ENCODE measurements around the gene MPPED1.

The MPPED1 gene, protein sequence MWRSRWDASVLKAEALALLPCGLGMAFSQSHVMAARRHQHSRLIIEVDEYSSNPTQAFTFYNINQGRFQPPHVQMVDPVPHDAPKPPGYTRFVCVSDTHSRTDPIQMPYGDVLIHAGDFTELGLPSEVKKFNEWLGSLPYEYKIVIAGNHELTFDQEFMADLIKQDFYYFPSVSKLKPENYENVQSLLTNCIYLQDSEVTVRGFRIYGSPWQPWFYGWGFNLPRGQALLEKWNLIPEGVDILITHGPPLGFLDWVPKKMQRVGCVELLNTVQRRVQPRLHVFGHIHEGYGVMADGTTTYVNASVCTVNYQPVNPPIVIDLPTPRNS
- 0 to 0.10 (median 0) reads per million in 9 experiments for total RNA-seq

- DNase-seq (no peak), ATAC-seq (replicated peaks) (no peak)
- H3K4me3 Mint-ChIP-seq = no peak within 1 kb of the TSS
- H3K36me3 Mint-ChIP-seq (ENCODE audit: insufficient read depth) = no peaks in the 10 kb centered on the region
- H3K9me3 Mint-ChIP-seq = no peaks in the 10 kb centered on the region
- no peaks in the 10 kb centered on the region for H3K4me1 Mint-ChIP-seq (ENCODE audit: low read depth in 2 of 2)
- peaks cover 70 to 80% of the 10 kb centered on the region in 2 donors for H3K27me3 Mint-ChIP-seq
- H3K27ac Mint-ChIP-seq = no peak within 1 kb of the TSS
These were observed at the start of gene MPPED1 for GRCh38 chr22:43411869-43412807. MPPED1 (plus strand) TSS chr22:43412014; CDS start chr22:43424986, 12,972 bp downstream.

DNA sequence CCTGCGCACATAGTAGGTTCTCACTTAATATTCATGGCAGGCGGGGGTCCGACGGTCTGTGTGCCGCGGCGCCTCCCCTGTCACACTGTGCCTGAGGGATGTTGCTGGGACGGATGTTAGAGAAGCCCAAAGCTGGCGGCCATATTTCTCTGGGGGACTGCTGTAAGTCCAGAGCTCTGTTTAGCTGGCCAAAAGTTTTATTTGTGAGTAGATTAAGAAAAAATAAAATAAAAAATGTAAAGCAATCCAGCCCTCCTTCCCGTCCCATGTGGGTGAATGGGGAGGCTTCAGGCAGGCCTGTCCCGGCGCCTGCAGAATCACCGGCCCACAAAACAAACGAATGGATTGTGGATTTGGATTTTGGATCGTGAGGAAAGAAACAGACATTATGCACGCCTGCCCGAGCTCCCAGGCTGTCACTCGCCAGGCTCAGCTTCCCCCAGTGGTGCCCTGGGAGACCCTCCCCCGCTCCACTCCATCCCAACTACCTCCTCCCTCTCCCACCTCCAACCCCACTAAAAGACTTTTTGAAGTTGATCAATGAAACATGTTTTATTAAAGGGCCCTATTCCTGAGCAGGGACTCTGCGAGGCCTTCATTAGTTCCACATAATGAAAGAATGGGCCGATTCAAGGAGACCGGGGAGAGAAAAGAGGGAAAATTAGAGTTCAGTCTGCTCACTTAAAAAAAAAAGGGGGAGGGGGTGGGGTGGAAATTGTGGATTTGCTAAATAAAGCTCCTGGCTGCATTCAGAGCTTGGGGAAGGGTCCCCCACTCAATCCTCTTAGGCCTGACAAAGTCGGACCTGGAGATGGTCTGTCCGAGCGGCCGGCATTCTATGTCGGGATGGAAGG lies 48.3 kb upstream of the MPPED1 start:
- H3K27ac Mint-ChIP-seq = no peak overlapping the region
- DNase-seq (no peak), ATAC-seq (replicated peaks) (no peak)
- H3K9me3 Mint-ChIP-seq = no peaks in the 10 kb centered on the region
- H3K4me3 Mint-ChIP-seq = no peak overlapping the region
- H3K36me3 Mint-ChIP-seq (ENCODE audit: insufficient read depth) = no peaks in the 10 kb centered on the region
- peaks cover 19 to 62% of the 10 kb centered on the region in 2 donors for H3K27me3 Mint-ChIP-seq
- no peaks in the 10 kb centered on the region for H3K4me1 Mint-ChIP-seq (ENCODE audit: low read depth in 2 of 2)

- no peaks in the 10 kb centered on the region for H3K4me1 Mint-ChIP-seq (ENCODE audit: low read depth in 2 of 2)
- no peak for DNase-seq
- no peak overlapping the region for H3K4me3 Mint-ChIP-seq
- ATAC-seq (replicated peaks) = no peak
- H3K36me3 Mint-ChIP-seq (ENCODE audit: insufficient read depth) = no peaks in the 10 kb centered on the region
- no peaks in the 10 kb centered on the region for H3K9me3 Mint-ChIP-seq
- H3K27me3 Mint-ChIP-seq = peaks cover 20 to 62% of the 10 kb centered on the region in 2 donors
- no peak overlapping the region for H3K27ac Mint-ChIP-seq
These were observed 47.7 kb upstream of the MPPED1 start for GRCh38 chr22:43364169-43364435.

DNA sequence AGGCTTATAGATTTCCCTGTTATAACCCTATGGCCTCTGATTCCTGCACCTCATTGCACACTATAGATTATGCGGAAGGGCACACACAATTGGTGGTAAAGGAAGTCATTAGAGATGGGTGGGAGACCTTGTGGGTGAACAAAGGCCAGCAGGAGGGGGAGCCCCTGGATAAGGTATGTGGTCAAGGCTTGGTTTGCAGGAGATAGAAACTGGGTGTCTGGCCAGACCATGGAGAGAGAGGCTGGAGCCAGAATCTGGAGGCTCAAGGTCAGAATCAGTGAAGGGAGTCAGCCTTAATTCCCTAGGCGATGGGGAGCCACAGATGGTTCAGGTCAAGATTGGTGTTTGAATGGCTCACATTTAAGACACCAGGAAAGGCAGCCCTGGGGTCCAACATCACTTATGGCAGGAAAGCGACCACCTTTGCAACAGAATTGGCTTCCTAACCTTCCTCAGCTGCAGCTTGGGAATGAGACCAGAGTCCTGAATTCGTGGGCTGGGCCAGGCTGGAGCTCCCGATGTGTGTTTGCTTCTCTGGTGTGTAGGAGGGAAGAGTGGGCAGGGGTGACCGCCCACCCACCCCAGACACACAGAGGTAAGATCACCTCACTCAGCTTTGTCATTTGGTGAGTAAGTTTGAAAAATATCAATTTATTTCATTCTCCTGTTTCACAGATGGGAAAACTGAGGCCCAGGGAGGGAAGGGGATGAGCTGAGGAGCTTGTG lies 45.9 kb upstream of the MPPED1 start:
- H3K9me3 Mint-ChIP-seq = no peaks in the 10 kb centered on the region

DNA sequence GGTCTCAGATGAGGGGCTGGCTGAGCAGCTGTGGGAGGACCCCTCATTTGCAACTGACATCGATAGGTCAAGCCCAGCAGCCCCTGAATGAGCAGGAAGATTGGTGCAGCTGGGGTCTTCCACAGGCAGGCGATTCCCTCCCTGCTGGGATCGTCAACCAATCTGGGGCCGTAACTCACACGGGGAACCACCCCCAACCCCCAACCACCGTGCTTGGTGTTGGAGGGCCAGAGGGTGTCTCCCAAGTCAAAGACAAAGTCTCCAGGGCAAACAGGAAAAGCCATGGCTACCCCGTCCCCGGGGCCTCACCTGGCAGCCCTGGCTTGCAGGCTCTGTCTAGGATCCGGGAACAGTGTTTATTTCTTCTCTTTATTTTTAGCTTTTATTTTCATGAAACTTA lies 41.8 kb upstream of the MPPED1 start:
- Mint-ChIP-seq H3K36me3 (ENCODE audit: insufficient read depth) (peaks cover 3% of the 10 kb centered on the region), H3K4me1 (ENCODE audit: low read depth in 2 of 2) (no peaks in the 10 kb centered on the region), H3K4me3 (no peak overlapping the region), H3K27me3 (peaks cover 57 to 74% of the 10 kb centered on the region in 2 donors), H3K27ac (no peak overlapping the region), H3K9me3 (peaks cover 1 to 7% of the 10 kb centered on the region in 2 donors)
- ATAC-seq (replicated peaks) = no peak
- no peak for DNase-seq

More for the DNA sequence above, 45.9 kb upstream of the MPPED1 start:
- Mint-ChIP-seq H3K27ac (no peak overlapping the region), H3K27me3 (peaks cover 32 to 62% of the 10 kb centered on the region in 2 donors), H3K4me3 (no peak overlapping the region), H3K4me1 (ENCODE audit: low read depth in 2 of 2) (no peaks in the 10 kb centered on the region), H3K36me3 (ENCODE audit: insufficient read depth) (no peaks in the 10 kb centered on the region)
- ATAC-seq (replicated peaks) (no peak), DNase-seq (no peak)

DNA sequence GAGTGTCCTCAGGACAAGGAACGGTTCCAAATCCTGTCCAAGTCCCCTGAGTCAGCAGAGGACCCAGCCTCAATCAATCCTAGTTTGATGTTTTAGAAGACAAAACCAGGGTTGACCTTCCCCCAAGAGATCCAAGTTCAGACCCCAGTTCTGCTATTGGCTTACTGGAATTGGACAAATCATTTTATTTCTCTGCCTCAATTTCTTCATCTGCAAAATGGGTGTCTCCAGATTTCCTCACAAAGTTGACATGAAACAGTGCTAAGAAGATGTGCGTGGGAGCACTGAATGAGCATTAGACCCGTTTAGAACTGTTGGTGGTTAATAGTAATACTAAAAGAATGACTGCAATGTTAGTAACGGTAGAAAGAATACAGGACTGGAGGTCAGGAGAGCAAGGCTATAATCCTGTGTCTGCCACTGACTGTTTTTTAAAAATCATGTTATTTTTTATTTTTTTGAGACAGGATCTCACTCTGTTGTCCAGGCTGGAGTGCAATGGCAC lies 35.8 kb upstream of the MPPED1 start:
- Mint-ChIP-seq H3K27me3 (peaks cover 71 to 84% of the 10 kb centered on the region in 2 donors), H3K4me3 (no peak overlapping the region), H3K36me3 (ENCODE audit: insufficient read depth) (peaks cover 9% of the 10 kb centered on the region), H3K9me3 (peaks cover 3 to 7% of the 10 kb centered on the region in 2 donors), H3K4me1 (ENCODE audit: low read depth in 2 of 2) (peaks cover 21 to 26% of the 10 kb centered on the region in 2 donors), H3K27ac (no peak overlapping the region)
- DNase-seq (no peak), ATAC-seq (replicated peaks) (no peak)

DNA sequence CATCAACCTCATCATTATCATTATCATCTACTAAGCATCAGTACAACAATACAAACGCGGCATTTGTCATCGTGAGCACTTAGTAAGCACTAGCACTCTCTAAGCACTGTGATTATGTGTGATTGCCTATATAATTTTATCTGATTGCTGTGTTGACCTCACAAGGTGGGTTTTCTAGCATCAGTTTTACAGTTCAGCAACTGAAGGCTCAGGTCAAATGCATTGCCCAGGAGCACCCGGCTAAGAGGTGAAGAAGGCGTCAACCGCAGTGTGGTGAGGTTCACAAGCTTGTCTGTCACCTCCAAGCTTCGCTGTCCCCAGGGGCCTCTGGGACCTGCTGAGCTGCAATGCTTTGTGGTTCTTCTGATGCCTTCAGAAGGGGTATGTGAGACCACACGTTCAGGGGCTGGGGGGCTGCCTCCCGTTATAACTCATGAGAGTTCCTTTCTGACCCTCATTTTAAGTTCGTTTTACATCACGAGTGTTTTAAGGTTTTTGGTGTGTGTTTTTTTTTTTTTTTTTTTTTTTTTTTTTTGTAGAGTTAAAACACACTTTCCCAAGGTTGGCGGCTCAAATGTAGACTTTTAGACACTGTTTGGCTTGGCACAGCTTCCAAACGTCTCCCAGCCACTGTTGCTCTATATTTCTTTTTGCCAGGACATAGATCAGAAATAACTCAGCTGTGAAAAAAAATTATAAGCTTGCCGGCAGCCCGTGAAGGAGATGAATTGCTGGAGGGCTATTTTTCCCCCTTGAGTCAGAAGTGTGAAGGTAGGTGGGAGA lies 34.9 kb upstream of the MPPED1 start:
- DNase-seq = peak; percentile 67 to 75 (median 69)
- ATAC-seq (replicated peaks) = peak; percentile 90
- H3K9me3 Mint-ChIP-seq = peaks cover 3 to 7% of the 10 kb centered on the region in 2 donors
- H3K4me3 Mint-ChIP-seq = peak overlapping the region; percentile 18 to 71
- H3K27ac Mint-ChIP-seq = peak overlapping the region; percentile 0 to 73
- peaks cover 71 to 84% of the 10 kb centered on the region in 2 donors for H3K27me3 Mint-ChIP-seq
- H3K36me3 Mint-ChIP-seq (ENCODE audit: insufficient read depth) = peaks cover 10% of the 10 kb centered on the region
- peaks cover 26 to 28% of the 10 kb centered on the region in 2 donors for H3K4me1 Mint-ChIP-seq (ENCODE audit: low read depth in 2 of 2)

- H3K4me1 Mint-ChIP-seq (ENCODE audit: low read depth in 2 of 2) = peaks cover 26 to 31% of the 10 kb centered on the region in 2 donors
- ATAC-seq (replicated peaks) = no peak
- peak overlapping the region; percentile 18 to 71 for H3K4me3 Mint-ChIP-seq
- H3K27me3 Mint-ChIP-seq = peaks cover 73 to 84% of the 10 kb centered on the region in 2 donors
- peaks cover 10% of the 10 kb centered on the region for H3K36me3 Mint-ChIP-seq (ENCODE audit: insufficient read depth)
- H3K27ac Mint-ChIP-seq = peak overlapping the region; percentile 0 to 73
- peaks cover 3 to 7% of the 10 kb centered on the region in 2 donors for H3K9me3 Mint-ChIP-seq
- no peak for DNase-seq
These were observed 34.3 kb upstream of the MPPED1 start for GRCh38 chr22:43377548-43377895.

DNA sequence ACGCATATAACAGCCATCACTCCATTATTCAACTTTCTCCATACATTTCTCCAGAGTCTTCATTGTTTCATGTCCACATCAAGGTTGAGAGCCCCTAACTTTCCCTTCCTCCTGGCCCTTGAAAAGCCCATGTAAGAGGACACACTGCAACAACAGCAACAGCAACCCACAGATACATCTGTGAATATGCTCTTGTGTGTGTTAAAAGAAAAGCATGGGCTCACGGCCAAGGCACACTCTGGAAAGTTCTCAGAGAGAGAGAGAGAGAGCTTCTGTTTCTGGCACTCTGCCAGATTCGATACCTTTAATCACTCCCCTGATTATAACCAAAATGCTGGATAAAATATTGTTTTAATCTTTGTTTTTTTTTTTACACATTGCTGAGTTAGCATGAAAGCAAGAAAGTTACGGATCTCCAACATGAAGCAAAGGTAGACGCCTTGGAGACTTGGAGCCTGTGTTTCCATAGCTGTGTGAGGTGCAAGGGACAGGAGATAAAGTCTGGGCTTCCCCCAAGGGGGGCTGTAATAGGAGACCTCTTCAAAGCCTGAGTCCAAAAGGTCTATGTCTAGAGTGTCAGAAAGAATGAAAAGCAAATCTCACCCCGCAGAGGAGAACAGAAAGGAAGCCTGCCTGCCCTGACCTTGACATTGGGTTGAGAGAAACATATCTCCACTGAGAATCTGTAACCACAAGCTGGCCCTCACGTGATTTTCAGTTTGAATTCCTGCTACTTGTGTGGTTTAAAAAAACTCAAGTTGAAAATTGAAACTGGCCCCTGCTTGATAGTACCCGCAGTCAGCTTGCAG lies 33.7 kb upstream of the MPPED1 start:
- Mint-ChIP-seq H3K9me3 (peaks cover 3 to 7% of the 10 kb centered on the region in 2 donors), H3K4me3 (peak overlapping the region; percentile 18 to 71), H3K4me1 (ENCODE audit: low read depth in 2 of 2) (peaks cover 26 to 31% of the 10 kb centered on the region in 2 donors), H3K27ac (peak overlapping the region in 1 of 2 donors; percentile 1), H3K27me3 (peaks cover 73 to 84% of the 10 kb centered on the region in 2 donors), H3K36me3 (ENCODE audit: insufficient read depth) (peaks cover 9% of the 10 kb centered on the region)
- ATAC-seq (replicated peaks) = no peak
- DNase-seq = peak in 2 of 3 experiments; percentile 8 to 14

DNA sequence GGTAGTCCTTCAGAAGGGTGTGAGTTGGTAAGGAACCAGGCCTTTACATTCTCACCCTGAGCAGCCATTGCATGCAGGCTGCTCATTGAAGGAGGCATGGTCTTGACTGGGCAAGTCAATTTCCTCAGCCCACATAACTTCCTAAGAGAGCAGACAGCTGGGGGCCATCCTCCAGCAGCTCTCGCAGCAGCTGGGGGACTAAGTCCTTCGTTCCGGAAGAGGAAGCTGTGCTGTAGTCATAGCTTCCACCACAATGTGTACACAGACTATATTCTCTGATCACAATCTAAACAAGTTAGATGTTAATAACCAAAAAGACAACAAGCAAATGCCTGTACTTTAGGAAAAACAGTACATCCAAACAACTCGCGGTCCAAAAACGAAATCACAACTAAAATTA lies 30.1 kb upstream of the MPPED1 start:
- H3K36me3 Mint-ChIP-seq (ENCODE audit: insufficient read depth) = peaks cover 6% of the 10 kb centered on the region
- H3K9me3 Mint-ChIP-seq = no peaks in the 10 kb centered on the region
- peak in 1 of 3 experiments; percentile 21 for DNase-seq
- H3K27me3 Mint-ChIP-seq = peaks cover 64 to 79% of the 10 kb centered on the region in 2 donors
- no peak overlapping the region for H3K4me3 Mint-ChIP-seq
- H3K4me1 Mint-ChIP-seq (ENCODE audit: low read depth in 2 of 2) = peaks cover 27 to 29% of the 10 kb centered on the region in 2 donors
- H3K27ac Mint-ChIP-seq = peak overlapping the region; percentile 51 to 88
- peak; percentile 50 for ATAC-seq (replicated peaks)

DNA sequence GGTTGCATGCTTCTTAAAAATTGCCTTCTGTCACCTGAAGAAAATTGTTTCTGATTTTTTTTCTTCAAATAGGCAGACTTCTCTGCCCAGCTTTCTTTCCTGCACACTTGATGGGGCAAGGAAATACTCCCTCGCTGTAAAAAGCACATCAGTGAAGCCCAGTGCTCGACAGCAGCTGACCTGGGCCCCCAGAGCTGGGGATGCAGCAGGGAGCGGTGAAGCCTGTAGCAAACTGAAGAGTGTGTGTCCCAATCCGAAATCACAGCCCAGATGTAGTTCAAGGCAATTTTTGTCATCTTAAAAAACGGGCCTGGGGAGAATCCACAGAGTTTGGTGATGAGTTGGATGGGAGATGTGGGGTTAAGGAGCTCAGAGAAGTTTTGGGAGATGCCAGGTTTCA lies 27.0 kb upstream of the MPPED1 start:
- H3K4me3 Mint-ChIP-seq = no peak overlapping the region
- H3K27me3 Mint-ChIP-seq = peaks cover 38 to 71% of the 10 kb centered on the region in 2 donors
- no peaks in the 10 kb centered on the region for H3K9me3 Mint-ChIP-seq
- no peak overlapping the region for H3K27ac Mint-ChIP-seq
- DNase-seq = no peak
- peaks cover 11% of the 10 kb centered on the region in 2 donors for H3K4me1 Mint-ChIP-seq (ENCODE audit: low read depth in 2 of 2)
- peaks cover 2% of the 10 kb centered on the region for H3K36me3 Mint-ChIP-seq (ENCODE audit: insufficient read depth)
- no peak for ATAC-seq (replicated peaks)

Data from effector memory CD8-positive, alpha-beta T cell (primary cell).